Neural progenitor cell (in vitro differentiated cells): ENCODE data around the gene BAG5.

ENCODE experiments used
- EZH2 ChIP-seq: fragments of 200-600 bp; sonication (generic); IDR thresholded peaks from 2 replicates; pipeline ENCODE4 v1.6.1; 2017; ENCODE audit warnings: antibody characterized with exemption, mild to moderate bottlenecking, moderate library complexity
- TF ChIP-seq, protein P1 (sequence below): fragments of 200-600 bp; sonication (generic); IDR thresholded peaks from 2 replicates; pipeline ENCODE4 v1.5.1; 2017; ENCODE audit warnings: antibody characterized with exemption, mild to moderate bottlenecking

DNA sequence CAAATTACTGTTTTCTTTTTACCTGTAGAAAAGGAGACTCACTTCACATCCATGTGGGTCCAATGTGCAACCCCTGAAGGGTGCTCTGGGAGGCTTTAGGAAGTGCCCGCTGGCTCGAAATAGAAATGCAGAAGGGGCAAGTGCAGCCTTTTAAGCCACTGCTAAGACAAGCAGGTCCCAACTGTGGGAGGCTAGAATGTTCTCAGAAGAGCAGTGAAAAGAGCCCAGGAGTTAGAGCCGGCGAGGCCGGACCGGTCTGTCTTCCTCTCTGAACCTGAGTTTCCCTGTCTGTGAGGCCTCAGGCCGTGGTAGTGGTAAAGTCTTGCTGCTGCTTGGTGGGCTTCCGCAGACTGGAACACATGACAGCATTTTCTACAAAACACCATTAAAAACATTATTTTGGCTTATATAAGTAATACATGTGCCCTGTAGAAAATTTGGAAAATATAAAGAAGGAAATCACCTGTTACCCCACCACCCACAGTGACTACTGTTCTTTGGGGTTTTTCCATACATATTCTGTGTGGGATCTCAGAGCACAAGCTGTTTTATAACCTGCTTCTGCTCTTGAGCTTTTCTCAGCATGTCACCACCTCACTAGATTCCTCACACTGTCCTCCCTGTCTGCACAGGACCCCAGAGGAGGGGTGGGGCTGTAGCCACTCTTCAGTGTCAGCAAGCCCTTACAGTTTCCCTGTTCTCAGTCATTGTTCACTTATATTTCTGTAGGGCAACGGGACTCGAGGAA lies 45.9 kb downstream of the BAG5 start:
- TF ChIP-seq, protein P1, sequence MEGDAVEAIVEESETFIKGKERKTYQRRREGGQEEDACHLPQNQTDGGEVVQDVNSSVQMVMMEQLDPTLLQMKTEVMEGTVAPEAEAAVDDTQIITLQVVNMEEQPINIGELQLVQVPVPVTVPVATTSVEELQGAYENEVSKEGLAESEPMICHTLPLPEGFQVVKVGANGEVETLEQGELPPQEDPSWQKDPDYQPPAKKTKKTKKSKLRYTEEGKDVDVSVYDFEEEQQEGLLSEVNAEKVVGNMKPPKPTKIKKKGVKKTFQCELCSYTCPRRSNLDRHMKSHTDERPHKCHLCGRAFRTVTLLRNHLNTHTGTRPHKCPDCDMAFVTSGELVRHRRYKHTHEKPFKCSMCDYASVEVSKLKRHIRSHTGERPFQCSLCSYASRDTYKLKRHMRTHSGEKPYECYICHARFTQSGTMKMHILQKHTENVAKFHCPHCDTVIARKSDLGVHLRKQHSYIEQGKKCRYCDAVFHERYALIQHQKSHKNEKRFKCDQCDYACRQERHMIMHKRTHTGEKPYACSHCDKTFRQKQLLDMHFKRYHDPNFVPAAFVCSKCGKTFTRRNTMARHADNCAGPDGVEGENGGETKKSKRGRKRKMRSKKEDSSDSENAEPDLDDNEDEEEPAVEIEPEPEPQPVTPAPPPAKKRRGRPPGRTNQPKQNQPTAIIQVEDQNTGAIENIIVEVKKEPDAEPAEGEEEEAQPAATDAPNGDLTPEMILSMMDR = no peak
- TF ChIP-seq EZH2 = no peak
